Skeletal muscle satellite cell (primary cell): ENCODE data around the gene AK2.
"Not testable (repeated sequence)": the region's sequence is repeated elsewhere in the genome, so short reads cannot be mapped to it uniquely, and the experiment has no call there.

Source experiments
- H3K27me3 ChIP-seq: 2 replicates; pipeline ENCODE4 v1.7.0; 2013; ENCODE audit warnings: low read length; ENCODE audit not compliant: control insufficient read depth, insufficient read depth
- H3K36me3 ChIP-seq: 2 replicates; pipeline ENCODE4 v1.7.0; 2013; ENCODE audit warnings: mild to moderate bottlenecking, control low read depth, low read length; ENCODE audit not compliant: insufficient read depth
- H3K4me1 ChIP-seq: 2 replicates; pipeline ENCODE4 v1.7.0; 2013; ENCODE audit warnings: low read length; ENCODE audit not compliant: control insufficient read depth, insufficient read depth
- H3K4me2 ChIP-seq: 2 replicates; pipeline ENCODE4 v1.7.0; 2013; ENCODE audit warnings: mild to moderate bottlenecking, low read length
- H3K4me3 ChIP-seq: 2 replicates; pipeline ENCODE4 v1.7.0; 2013; ENCODE audit warnings: low read length
- H3K9ac ChIP-seq: 2 replicates; pipeline ENCODE4 v1.7.0; 2013; ENCODE audit warnings: mild to moderate bottlenecking, low read depth, low read length, moderate library complexity
- H3K9me3 ChIP-seq: replicated peaks from 2 replicates; pipeline ENCODE4 v1.7.0; 2013; ENCODE audit warnings: mild to moderate bottlenecking, control low read depth, low read length

AK2 gene

GRCh38 chr1:32978854-32979253 lies 57.8 kb downstream of the AK2 start:
- H3K4me1 ChIP-seq = peaks cover 15% of the 10 kb centered on the region
- H3K9me3 ChIP-seq = no peaks in the 10 kb centered on the region
- no peaks in the 10 kb centered on the region for H3K27me3 ChIP-seq
- no peaks in the 10 kb centered on the region for H3K36me3 ChIP-seq
- no peak overlapping the region for H3K4me3 ChIP-seq
- H3K4me2 ChIP-seq = no peak overlapping the region
- H3K9ac ChIP-seq = no peak overlapping the region

GRCh38 chr1:32977546-32978087 lies 59.1 kb downstream of the AK2 start:
- H3K27me3 ChIP-seq = peaks cover 5% of the 10 kb centered on the region
- H3K9me3 ChIP-seq = no peaks in the 10 kb centered on the region
- no peak overlapping the region for H3K4me3 ChIP-seq
- peaks cover 20% of the 10 kb centered on the region for H3K4me1 ChIP-seq
- H3K4me2 ChIP-seq = no peak overlapping the region
- H3K36me3 ChIP-seq = no peaks in the 10 kb centered on the region
- no peak overlapping the region for H3K9ac ChIP-seq

- peaks cover 16% of the 10 kb centered on the region for H3K27me3 ChIP-seq
Observed at GRCh38 chr1:32975055-32975454, 61.6 kb downstream of the AK2 start.

GRCh38 chr1:32973458-32973857 lies 63.2 kb downstream of the AK2 start:
- Histone ChIP-seq H3K4me2 (peak overlapping the region; percentile 100), H3K27me3 (peaks cover 16% of the 10 kb centered on the region), H3K4me3 (peak overlapping the region; percentile 76), H3K9ac (peak overlapping the region; percentile 75), H3K4me1 (peaks cover 11% of the 10 kb centered on the region)
- H3K36me3 ChIP-seq, H3K9me3 ChIP-seq: not testable (repeated sequence)

More at GRCh38 chr1:32975055-32975454, 61.6 kb downstream of the AK2 start:
- not testable (repeated sequence) for H3K9ac ChIP-seq, H3K36me3 ChIP-seq, H3K9me3 ChIP-seq, H3K4me3 ChIP-seq, H3K4me1 ChIP-seq, H3K4me2 ChIP-seq

GRCh38 chr1:32972814-32973428 lies 63.8 kb downstream of the AK2 start:
- no peaks in the 10 kb centered on the region for H3K36me3 ChIP-seq
- peak overlapping the region; percentile 76 for H3K4me3 ChIP-seq
- peaks cover 16% of the 10 kb centered on the region for H3K27me3 ChIP-seq
- H3K9me3 ChIP-seq = no peaks in the 10 kb centered on the region
- H3K9ac ChIP-seq = peak overlapping the region; percentile 75
- peaks cover 17% of the 10 kb centered on the region for H3K4me1 ChIP-seq
- H3K4me2 ChIP-seq = peak overlapping the region; percentile 100

GRCh38 chr1:32971576-32971975 lies 65.1 kb downstream of the AK2 start:
- Histone ChIP-seq H3K9me3 (no peaks in the 10 kb centered on the region), H3K36me3 (no peaks in the 10 kb centered on the region), H3K4me1 (peaks cover 19% of the 10 kb centered on the region), H3K4me2 (no peak overlapping the region), H3K27me3 (peaks cover 16% of the 10 kb centered on the region), H3K4me3 (no peak overlapping the region), H3K9ac (no peak overlapping the region)

- H3K4me2 ChIP-seq = no peak overlapping the region
- H3K4me3 ChIP-seq = no peak overlapping the region
- peaks cover 19% of the 10 kb centered on the region for H3K4me1 ChIP-seq
- no peaks in the 10 kb centered on the region for H3K36me3 ChIP-seq
- H3K27me3 ChIP-seq = peaks cover 16% of the 10 kb centered on the region
- H3K9ac ChIP-seq = no peak overlapping the region
- no peaks in the 10 kb centered on the region for H3K9me3 ChIP-seq
Observed at GRCh38 chr1:32971156-32971555, 65.5 kb downstream of the AK2 start.

- Histone ChIP-seq H3K36me3 (no peaks in the 10 kb centered on the region), H3K4me3 (no peak overlapping the region), H3K27me3 (peaks cover 16% of the 10 kb centered on the region), H3K4me1 (peaks cover 19% of the 10 kb centered on the region), H3K4me2 (no peak overlapping the region), H3K9ac (no peak overlapping the region), H3K9me3 (no peaks in the 10 kb centered on the region)
Observed at GRCh38 chr1:32969566-32969965, 67.1 kb downstream of the AK2 start.

GRCh38 chr1:32967888-32968568 lies 68.7 kb downstream of the AK2 start:
- Histone ChIP-seq H3K4me3 (no peak overlapping the region), H3K9me3 (no peaks in the 10 kb centered on the region), H3K36me3 (no peaks in the 10 kb centered on the region), H3K4me2 (peak overlapping the region; percentile 46), H3K9ac (no peak overlapping the region), H3K4me1 (peaks cover 18% of the 10 kb centered on the region), H3K27me3 (peaks cover 15% of the 10 kb centered on the region)

GRCh38 chr1:32966900-32967299 lies 69.8 kb downstream of the AK2 start:
- no peaks in the 10 kb centered on the region for H3K36me3 ChIP-seq
- no peak overlapping the region for H3K9ac ChIP-seq
- no peaks in the 10 kb centered on the region for H3K9me3 ChIP-seq
- peaks cover 5% of the 10 kb centered on the region for H3K27me3 ChIP-seq
- H3K4me1 ChIP-seq = peaks cover 23% of the 10 kb centered on the region
- H3K4me3 ChIP-seq = no peak overlapping the region
- no peak overlapping the region for H3K4me2 ChIP-seq

- Histone ChIP-seq H3K27me3 (no peaks in the 10 kb centered on the region), H3K9me3 (no peaks in the 10 kb centered on the region), H3K36me3 (no peaks in the 10 kb centered on the region), H3K4me1 (peaks cover 23% of the 10 kb centered on the region), H3K4me3 (peak overlapping the region; percentile 99), H3K9ac (peak overlapping the region; percentile 12), H3K4me2 (peak overlapping the region; percentile 88)
Observed at GRCh38 chr1:32965251-32965747, 71.4 kb downstream of the AK2 start.
